GM23248 (cell line): Measurements from ENCODE around the gene SPATS1. TPM values are rescaled to one million over a fixed set of nuclear protein-coding genes. Genes with fewer than 3 reads are reported as not detected.

ENCODE experiments used
- DNase-seq: peaks from one replicate; pipeline ENCODE4 v3.0.0-alpha.2; 2015
- H2AFZ ChIP-seq: fragments of 200-600 bp; sonication (generic); 2 replicates; pipeline ENCODE4 v1.6.1; 2016; ENCODE audit warnings: antibody characterized with exemption
- H3F3A ChIP-seq: fragments of 200-600 bp; sonication (generic); 2 replicates; pipeline ENCODE4 v1.6.1; 2016; ENCODE audit warnings: mild to moderate bottlenecking, antibody characterized with exemption, mixed run types; ENCODE audit not compliant: insufficient read depth
- H3K27ac ChIP-seq: fragments of 200-600 bp; sonication (generic); 2 replicates; pipeline ENCODE4 v1.5.1; 2016; ENCODE audit warnings: mild to moderate bottlenecking
- H3K27me3 ChIP-seq: fragments of 200-600 bp; sonication (generic); replicated peaks from 2 replicates; pipeline ENCODE4 v1.6.1; 2016; ENCODE audit warnings: mild to moderate bottlenecking; ENCODE audit not compliant: insufficient read depth
- H3K36me3 ChIP-seq: fragments of 200-600 bp; sonication (generic); 2 replicates; pipeline ENCODE4 v1.6.1; 2016; ENCODE audit warnings: low read depth, mild to moderate bottlenecking
- H3K4me1 ChIP-seq: fragments of 200-600 bp; sonication (generic); 2 replicates; pipeline ENCODE4 v1.6.1; 2016; ENCODE audit warnings: mild to moderate bottlenecking; ENCODE audit not compliant: insufficient read depth
- H3K4me2 ChIP-seq: fragments of 200-600 bp; sonication (generic); one replicate; pipeline ENCODE4 v1.6.1; 2016; ENCODE audit warnings: mild to moderate bottlenecking; ENCODE audit not compliant: unreplicated experiment
- H3K4me3 ChIP-seq: fragments of 200-600 bp; sonication (generic); 2 replicates; pipeline ENCODE4 v1.5.1; 2016; ENCODE audit warnings: mild to moderate bottlenecking
- H3K79me2 ChIP-seq: fragments of 200-600 bp; sonication (generic); 2 replicates; pipeline ENCODE4 v1.6.1; 2016; ENCODE audit warnings: mild to moderate bottlenecking; ENCODE audit not compliant: insufficient read depth
- H3K9ac ChIP-seq: fragments of 200-600 bp; sonication (generic); 2 replicates; pipeline ENCODE4 v1.6.1; 2016; ENCODE audit warnings: mild to moderate bottlenecking
- H3K9me2 ChIP-seq: fragments of 200-600 bp; sonication (generic); 2 replicates; pipeline ENCODE4 v1.6.1; 2016; ENCODE audit warnings: mixed run types, mild to moderate bottlenecking, moderate library complexity; ENCODE audit not compliant: insufficient read depth
- H3K9me3 ChIP-seq: fragments of 200-600 bp; sonication (generic); one replicate; pipeline ENCODE4 v1.6.1; 2017; ENCODE audit warnings: low read depth
- H4K20me1 ChIP-seq: fragments of 200-600 bp; sonication (generic); 2 replicates; pipeline ENCODE4 v1.6.0; 2016; ENCODE audit not compliant: insufficient read depth
- EZH2 ChIP-seq: fragments of 200-600 bp; sonication (generic); IDR thresholded peaks from 2 replicates; pipeline ENCODE4 v1.6.1; 2018; ENCODE audit warnings: antibody characterized with exemption, mild to moderate bottlenecking; ENCODE audit not compliant: insufficient read depth, poor library complexity, severe bottlenecking
- EZH2phosphoT487 ChIP-seq: fragments of 200-600 bp; sonication (generic); IDR thresholded peaks from 2 replicates; pipeline ENCODE4 v1.6.1; 2018; ENCODE audit warnings: antibody characterized with exemption, moderate library complexity, mild to moderate bottlenecking, low read depth; ENCODE audit not compliant: insufficient read depth
- WGBS, 2 experiments: methylation state at CpG; one replicate each; pipeline ENCODE4 v1.1.6; 2015 to 2017; ENCODE audit warnings: low lambda C conversion rate in 2 of 2, low coverage in 1 of 2; ENCODE audit errors: missing lambda C conversion rate in 2 of 2; 5-methylcytosine and 5-hydroxymethylcytosine counted together
- in situ Hi-C: fragments of 300-500 bp; cut with MboI; formaldehyde crosslinking; loops from 2 replicates; pipeline ENCODE4 v1.15.0; 2020
- polyA plus RNA-seq: library from polyadenylated mRNA; unstranded; fragments of >200 nt; fragmentation: Nextera tagmentation; extraction: Ambion mirVana; gene quantifications from 2 replicates; pipeline ENCODE4 v1.2.1, GENCODE V29; 2016
- total RNA-seq: library from RNA; depleted of rRNA; stranded (reverse); fragments of >200 nt; shearing (Covaris generic); gene quantifications from 2 replicates; pipeline ENCODE4 v1.2.3, GENCODE V29; 2014

Gene SPATS1
- total and polyA plus RNA-seq, 2 experiments from 2014 or later = not detected

DNA sequence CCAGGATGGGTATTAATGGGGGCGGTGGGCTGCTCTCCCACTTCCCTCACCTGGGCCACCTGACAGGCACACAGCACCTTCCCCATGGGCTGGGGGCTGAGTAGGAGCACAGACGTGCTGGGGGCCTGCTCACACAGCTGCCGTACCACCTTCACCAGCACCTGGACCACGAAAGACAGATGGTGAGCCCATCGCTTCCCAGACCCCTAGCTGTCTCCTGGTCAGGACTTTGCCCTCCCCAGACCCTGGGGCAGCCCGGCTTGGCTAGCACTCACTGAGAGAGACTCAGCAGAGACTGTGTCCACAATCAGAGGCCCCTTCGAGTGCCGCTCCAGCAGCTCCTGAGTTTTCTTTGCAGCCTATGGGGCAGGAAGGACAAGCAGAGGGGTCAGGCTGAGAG is 41.3 kb upstream of the SPATS1 start:
- no peak for DNase-seq
- WGBS, 2 experiments = 87 to 92% methylated on average over 8 of the region's 8 CpGs
- no peak overlapping the region for H3K9ac ChIP-seq
- H3K4me2 ChIP-seq = no peak overlapping the region
- no peaks in the 10 kb centered on the region for H4K20me1 ChIP-seq
- H3K36me3 ChIP-seq = peaks cover 4% of the 10 kb centered on the region; the same call in 1 of the 2 replicates
- H3K9me2 ChIP-seq = no peaks in the 10 kb centered on the region
- no peaks in the 10 kb centered on the region for H3K4me1 ChIP-seq
- H3F3A ChIP-seq = peaks cover 6% of the 10 kb centered on the region; the same call in 1 of the 2 replicates
- in situ Hi-C loops = no loop called here
- H3K79me2 ChIP-seq = no peaks in the 10 kb centered on the region
- H3K27me3 ChIP-seq = peaks cover 25% of the 10 kb centered on the region
- H3K9me3 ChIP-seq = no peaks in the 10 kb centered on the region
- no peak overlapping the region for H3K27ac ChIP-seq
- TF ChIP-seq EZH2 (no peak), EZH2phosphoT487 (no peak)
- no peak overlapping the region for H3K4me3 ChIP-seq
- H2AFZ ChIP-seq = no peak overlapping the region

DNA sequence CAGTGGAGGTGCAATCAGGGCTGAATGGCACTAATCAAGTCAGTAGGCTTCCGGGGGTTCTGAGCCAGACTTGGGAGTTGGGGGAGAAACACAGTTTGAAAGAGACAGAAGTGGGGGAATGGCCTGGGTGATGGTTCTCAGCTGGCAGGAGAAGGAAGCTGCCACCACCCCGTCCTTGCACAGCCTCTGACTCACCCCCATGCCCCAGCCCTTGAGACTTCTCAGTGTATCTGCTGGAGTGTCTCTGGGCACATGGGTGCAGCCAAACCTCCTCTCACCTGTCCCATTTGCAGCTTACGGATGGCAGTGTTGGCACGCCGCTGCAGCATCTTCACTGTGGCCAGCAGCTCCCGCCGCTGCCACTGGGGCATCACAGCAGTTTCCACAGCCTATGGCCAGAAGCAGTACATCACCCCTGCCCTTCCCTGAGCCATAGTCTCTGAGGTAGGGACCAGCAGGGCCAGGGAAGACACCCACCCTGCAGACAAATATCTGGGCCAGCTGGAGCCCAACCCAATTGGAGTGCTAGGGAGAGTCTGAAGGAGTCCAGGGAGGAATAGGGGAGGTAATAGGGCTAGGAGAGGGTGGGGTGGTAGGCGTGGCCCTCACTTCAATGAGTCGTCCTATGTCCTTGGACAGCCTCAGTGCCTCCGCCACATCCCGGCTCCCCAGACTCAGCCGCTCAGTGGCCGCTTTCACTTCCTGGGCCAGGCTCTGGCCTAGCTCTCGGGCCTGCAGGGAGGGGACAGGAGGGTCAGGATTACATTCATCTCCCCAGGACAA is 40.5 kb upstream of the SPATS1 start:
- Histone ChIP-seq H3K9me2 (no peaks in the 10 kb centered on the region), H3K9me3 (no peaks in the 10 kb centered on the region), H2AFZ (no peak overlapping the region), H4K20me1 (no peaks in the 10 kb centered on the region), H3K27ac (no peak overlapping the region), H3K79me2 (no peaks in the 10 kb centered on the region), H3K4me2 (no peak overlapping the region), H3K4me1 (no peaks in the 10 kb centered on the region), H3K36me3 (peaks cover 5% of the 10 kb centered on the region; the same call in 1 of the 2 replicates), H3K4me3 (no peak overlapping the region), H3K9ac (no peak overlapping the region), H3F3A (peaks cover 6% of the 10 kb centered on the region; the same call in 1 of the 2 replicates), H3K27me3 (peaks cover 16% of the 10 kb centered on the region)
- WGBS, 2 experiments = 91 to 92% methylated on average over 14 of the region's 14 CpGs
- in situ Hi-C loops = no loop called here
- TF ChIP-seq EZH2 (no peak), EZH2phosphoT487 (no peak)
- no peak for DNase-seq

DNA sequence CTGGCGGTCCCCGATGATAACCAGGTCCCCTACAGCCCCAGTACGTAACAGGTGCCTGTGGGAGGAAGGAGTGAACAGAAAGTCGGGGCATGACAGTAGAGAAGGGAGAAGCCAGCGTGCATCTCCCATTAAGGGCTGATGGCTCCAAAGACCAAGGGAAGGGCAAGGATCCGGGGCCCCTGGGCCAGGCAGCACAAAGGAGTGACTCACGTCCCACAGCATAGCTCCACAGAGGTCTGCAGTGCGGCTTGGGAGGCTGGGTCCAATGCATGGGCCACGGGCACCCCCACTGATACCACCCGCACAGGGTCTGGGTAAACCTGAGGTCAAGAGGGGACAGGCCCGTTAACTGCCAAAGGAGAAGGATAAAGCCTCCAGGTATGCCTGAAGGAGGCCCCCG is 39.6 kb upstream of the SPATS1 start:
- WGBS, 2 experiments = 98 to 99% methylated on average over 12 of the region's 12 CpGs
- Histone ChIP-seq H3K9ac (no peak overlapping the region), H2AFZ (no peak overlapping the region)

DNA sequence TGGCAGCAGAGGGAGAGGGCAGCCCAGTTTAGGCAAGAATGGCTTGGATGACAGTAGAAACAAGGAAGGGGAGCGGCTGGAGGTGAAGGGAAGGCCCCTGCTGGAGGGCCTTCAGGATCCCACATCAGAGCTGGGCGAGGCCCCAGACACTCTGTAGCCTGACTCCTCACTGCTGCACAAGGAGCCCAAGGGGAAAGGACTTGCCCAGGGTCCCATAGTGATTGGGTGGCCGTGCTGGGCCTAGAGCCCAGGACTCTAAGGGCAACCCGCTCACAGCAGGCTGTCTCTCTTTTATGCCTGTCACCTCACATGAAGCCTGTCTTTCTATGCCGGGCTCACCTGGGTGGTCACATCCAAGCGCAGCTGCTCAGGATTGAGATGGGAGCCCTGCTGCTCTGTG is 38.6 kb upstream of the SPATS1 start:
- peaks cover 5% of the 10 kb centered on the region; the same call in 1 of the 2 replicates for H3K36me3 ChIP-seq
- H3K9me2 ChIP-seq = no peaks in the 10 kb centered on the region
- H3K4me1 ChIP-seq = peaks cover 4% of the 10 kb centered on the region; the same call in 1 of the 2 replicates
- in situ Hi-C loops = no loop called here
- no peak overlapping the region for H2AFZ ChIP-seq
- TF ChIP-seq EZH2phosphoT487 (no peak), EZH2 (no peak)
- H3K9me3 ChIP-seq = no peaks in the 10 kb centered on the region
- no peaks in the 10 kb centered on the region for H4K20me1 ChIP-seq
- no peak overlapping the region for H3K27ac ChIP-seq
- H3K9ac ChIP-seq = no peak overlapping the region
- no peak overlapping the region for H3K4me2 ChIP-seq
- WGBS, 2 experiments = 95 to 100% methylated on average over 6 of the region's 6 CpGs
- H3F3A ChIP-seq = no peaks in the 10 kb centered on the region
- H3K4me3 ChIP-seq = no peak overlapping the region
- no peak for DNase-seq
- no peaks in the 10 kb centered on the region for H3K79me2 ChIP-seq
- no peaks in the 10 kb centered on the region for H3K27me3 ChIP-seq

More for the DNA sequence above, 39.6 kb upstream of the SPATS1 start:
- H3K79me2 ChIP-seq = no peaks in the 10 kb centered on the region
- H3K9me3 ChIP-seq = no peaks in the 10 kb centered on the region
- in situ Hi-C loops = no loop called here
- no peaks in the 10 kb centered on the region for H3K9me2 ChIP-seq
- no peak overlapping the region for H3K4me3 ChIP-seq
- TF ChIP-seq EZH2phosphoT487 = no peak
- no peak for TF ChIP-seq EZH2
- H4K20me1 ChIP-seq = no peaks in the 10 kb centered on the region
- H3K36me3 ChIP-seq = peaks cover 5% of the 10 kb centered on the region; the same call in 1 of the 2 replicates
- H3K27me3 ChIP-seq = peaks cover 8% of the 10 kb centered on the region; the same call in 1 of the 2 replicates
- no peaks in the 10 kb centered on the region for H3K4me1 ChIP-seq
- H3K27ac ChIP-seq = no peak overlapping the region
- no peak for DNase-seq
- H3K4me2 ChIP-seq = no peak overlapping the region
- peaks cover 6% of the 10 kb centered on the region; the same call in 1 of the 2 replicates for H3F3A ChIP-seq
